Epithelial cell of esophagus (primary cell): ENCODE data around the gene VTN.

Source experiments
- DNase-seq: peaks from one replicate; pipeline ENCODE4 v3.0.0; 2010; ENCODE audit warnings: low read depth
- H3K4me3 ChIP-seq: 2 replicates; pipeline ENCODE4 v1.5.1; 2011; ENCODE audit warnings: mild to moderate bottlenecking, low read length, control low read depth
- TF ChIP-seq, protein P1 (sequence below): IDR thresholded peaks from 2 replicates; pipeline ENCODE4 v1.5.1; 2011; ENCODE audit warnings: low read depth, mild to moderate bottlenecking, low read length, control low read depth, inconsistent platforms; ENCODE audit not compliant: insufficient read depth; ENCODE audit errors: missing control alignments

Gene VTN

DNA sequence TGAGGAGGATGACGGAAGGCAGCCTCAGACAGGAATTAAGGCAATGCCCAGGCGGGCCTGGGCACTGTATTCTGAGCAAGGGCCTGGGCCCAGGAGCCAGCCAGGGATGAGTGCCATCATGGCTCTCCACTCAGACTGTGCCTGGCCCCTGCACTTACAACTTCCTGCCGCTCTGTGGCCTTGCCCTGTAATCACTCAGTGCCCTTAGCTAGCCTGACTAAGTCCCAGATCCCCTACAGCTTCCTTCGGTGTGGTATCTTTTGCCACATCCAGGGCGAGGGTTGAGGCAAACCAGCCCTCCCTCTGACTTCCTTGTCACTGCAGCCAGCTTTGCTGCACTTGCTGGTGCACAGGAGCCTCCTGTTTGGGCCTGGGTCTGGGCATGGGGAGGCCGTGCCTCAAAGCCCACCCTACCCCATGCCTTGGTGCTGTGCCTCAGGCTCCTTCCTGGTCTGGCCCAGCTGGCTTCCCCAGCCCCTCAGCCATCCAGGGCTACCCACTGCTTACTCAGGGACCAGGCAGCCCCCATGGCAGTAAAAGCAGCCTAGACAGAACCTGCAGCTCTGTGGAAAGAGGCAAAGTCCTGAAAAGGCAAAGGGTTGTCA, 26.6 kb upstream of the VTN start:
- H3K4me3 ChIP-seq = no peak overlapping the region
- DNase-seq = no peak
- TF ChIP-seq, protein P1, sequence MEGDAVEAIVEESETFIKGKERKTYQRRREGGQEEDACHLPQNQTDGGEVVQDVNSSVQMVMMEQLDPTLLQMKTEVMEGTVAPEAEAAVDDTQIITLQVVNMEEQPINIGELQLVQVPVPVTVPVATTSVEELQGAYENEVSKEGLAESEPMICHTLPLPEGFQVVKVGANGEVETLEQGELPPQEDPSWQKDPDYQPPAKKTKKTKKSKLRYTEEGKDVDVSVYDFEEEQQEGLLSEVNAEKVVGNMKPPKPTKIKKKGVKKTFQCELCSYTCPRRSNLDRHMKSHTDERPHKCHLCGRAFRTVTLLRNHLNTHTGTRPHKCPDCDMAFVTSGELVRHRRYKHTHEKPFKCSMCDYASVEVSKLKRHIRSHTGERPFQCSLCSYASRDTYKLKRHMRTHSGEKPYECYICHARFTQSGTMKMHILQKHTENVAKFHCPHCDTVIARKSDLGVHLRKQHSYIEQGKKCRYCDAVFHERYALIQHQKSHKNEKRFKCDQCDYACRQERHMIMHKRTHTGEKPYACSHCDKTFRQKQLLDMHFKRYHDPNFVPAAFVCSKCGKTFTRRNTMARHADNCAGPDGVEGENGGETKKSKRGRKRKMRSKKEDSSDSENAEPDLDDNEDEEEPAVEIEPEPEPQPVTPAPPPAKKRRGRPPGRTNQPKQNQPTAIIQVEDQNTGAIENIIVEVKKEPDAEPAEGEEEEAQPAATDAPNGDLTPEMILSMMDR = no peak

DNA sequence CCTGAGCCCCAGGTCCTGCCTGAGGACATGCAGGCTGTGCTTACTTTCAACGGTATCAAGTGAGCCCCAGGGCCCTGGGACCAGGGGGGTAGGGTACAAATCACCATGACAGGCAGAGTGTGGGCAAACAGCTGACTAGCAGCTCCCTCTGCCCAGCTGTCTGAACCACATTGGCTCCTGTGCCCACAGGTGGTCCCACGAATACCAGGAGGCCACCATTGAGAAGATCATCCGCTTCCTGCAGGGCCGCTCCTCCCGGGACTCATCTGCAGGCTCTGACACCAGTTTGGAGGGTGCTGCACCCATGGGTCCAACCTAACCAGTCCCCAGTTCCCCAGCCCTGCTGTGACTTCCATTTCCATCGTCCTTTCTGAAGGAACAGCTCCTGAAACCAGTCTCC, 25.9 kb upstream of the VTN start:
- DNase-seq = no peak
- H3K4me3 ChIP-seq = no peak overlapping the region
- TF ChIP-seq, protein P1 = no peak

- DNase-seq = no peak
- TF ChIP-seq, protein P1 = no peak
- no peak overlapping the region for H3K4me3 ChIP-seq
Observed at GRCh38 chr17:28395426-28395825, 25.3 kb upstream of the VTN start.

GRCh38 chr17:28394337-28395116, 24.4 kb upstream of the VTN start:
- TF ChIP-seq, protein P1 = no peak
- H3K4me3 ChIP-seq = no peak overlapping the region
- peak; percentile 48 for DNase-seq

DNA sequence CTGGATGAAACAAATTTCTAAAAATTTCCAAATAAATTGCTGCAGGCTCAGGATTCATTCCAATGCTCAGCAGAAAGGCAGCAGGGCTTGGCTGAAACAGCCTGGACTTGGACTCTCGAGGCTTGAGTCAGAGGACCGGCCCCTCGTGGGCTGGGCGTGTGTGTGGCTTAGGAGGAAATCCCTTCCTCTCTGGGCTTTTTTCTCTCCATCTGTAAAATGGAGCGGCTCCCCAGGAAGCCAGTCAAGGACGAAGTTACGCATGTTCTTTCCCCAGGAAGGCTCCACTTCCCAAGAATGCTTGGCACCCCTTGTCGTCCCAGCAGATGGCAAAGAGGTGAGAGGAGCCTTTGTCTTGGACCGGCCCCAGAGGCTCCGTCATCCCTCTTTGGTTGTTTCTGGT, 22.4 kb upstream of the VTN start:
- TF ChIP-seq, protein P1 = no peak
- no peak overlapping the region for H3K4me3 ChIP-seq
- no peak for DNase-seq

- no peak for DNase-seq
- TF ChIP-seq, protein P1 = no peak
- H3K4me3 ChIP-seq = no peak overlapping the region
Observed at GRCh38 chr17:28391401-28391800, 21.3 kb upstream of the VTN start.
